Measurements from ENCODE around the gene RPS2.

GRCh38 chr16:1963806-1964505, 670 bp downstream of the RPS2 start:
- TF ChIP-seq ZNF274 (IDR thresholded peaks at IDR 0.05; ENCODE audit: borderline replicate concordance, extremely low read depth, low read length), result no peak
- peak; percentile 30 to 59; a peak in 1 of 3 replicates for TF ChIP-seq POLR2A (IDR thresholded peaks at IDR 0.05; ENCODE audit: control extremely low read depth in 1 of 2, low read depth in 2 of 2, low read length in 2 of 2)

Measured in H1 (cell line).